Esophagus squamous epithelium (tissue), 5 donors: Measurements from ENCODE around the gene VWA1. TPM values are rescaled to one million over a fixed set of nuclear protein-coding genes. Genes with fewer than 3 reads are reported as not detected.

ENCODE experiments used
- DNase-seq: peaks from one replicate; lab custom pipeline; 2025; lab: John Stamatoyannopoulos, UW
- H3K27ac ChIP-seq, 4 donors: fragments of 200-600 bp; sonication (generic); one replicate each; pipeline ENCODE4 v1.5.1; 2016 to 2019; ENCODE audit warnings: mild to moderate bottlenecking in 1 of 4
- H3K27me3 ChIP-seq, 4 donors: fragments of 200-600 bp; sonication (generic); 1 replicate in 3 of 4; 2 replicates in 1 of 4; pipeline versions ENCODE4 v1.5.1 to v1.6.0; 2017 to 2021; ENCODE audit warnings: antibody characterized with exemption in 1 of 4
- H3K36me3 ChIP-seq, 3 donors: fragments of 200-600 bp; sonication (generic); one replicate each; pipeline ENCODE4 v1.5.1; 2016 to 2019
- H3K4me1 ChIP-seq, 3 donors: fragments of 200-600 bp; sonication (generic); one replicate each; pipeline ENCODE4 v1.5.1; 2017 to 2019
- H3K4me3 ChIP-seq, 4 donors: fragments of 200-600 bp; sonication (generic); 1 replicate in 3 of 4; 2 replicates in 1 of 4; pipeline ENCODE4 v1.5.1; 2016 to 2019; ENCODE audit warnings: mild to moderate bottlenecking in 2 of 4, moderate library complexity in 1 of 4
- H3K9me3 ChIP-seq, 3 donors: fragments of 200-600 bp; sonication (generic); one replicate each; pipeline ENCODE4 v1.5.1; 2016 to 2019
- POLR2A ChIP-seq, 4 donors: fragments of 450-650 bp; IDR thresholded peaks; one replicate each; pipeline ENCODE4 v1.6.1; 2017; ENCODE audit warnings: antibody characterized with exemption in 4 of 4, mild to moderate bottlenecking in 4 of 4, moderate library complexity in 3 of 4
- WGBS, 2 donors: methylation state at CpG; one replicate each; pipeline ENCODE4 v1.1.5; 2018; 5-methylcytosine and 5-hydroxymethylcytosine counted together
- intact Hi-C: fragments of 100-400 bp; cut with DNase I; formaldehyde crosslinking; loops from one replicate; pipeline ENCODE4 v1.15.0; 2022
- total RNA-seq, 4 donors: library from RNA; depleted of rRNA; stranded (reverse); fragments of >200 nt; gene quantifications; one replicate each; pipeline ENCODE4 v1.1.0, GENCODE V29; 2016
- TF ChIP-seq, protein P1 (sequence below), 6 experiments: fragments of 450-650 bp in 4 of 6; fragments of 200-600 bp in 2 of 6; sonication (generic) in 2 of 6; IDR thresholded peaks; one replicate each; pipeline ENCODE4 v1.5.1; 2016 to 2019; ENCODE audit warnings: antibody characterized with exemption in 6 of 6, mild to moderate bottlenecking in 4 of 6, moderate library complexity in 4 of 6
- donor health status: DM: yes; HTN: yes; CAD: no.

Gene VWA1
- total RNA-seq, 4 donors from 2014 or later, result 20.0 to 55.0 (median 34.6) TPM

- no peaks in the 10 kb centered on the region for H3K9me3 ChIP-seq
- 0 to 25% methylated on average over 1 to 5 of the region's 34 CpGs for WGBS, 2 donors
- peak in 2 of 4 donors; percentile 26 to 64 for TF ChIP-seq POLR2A (IDR thresholded peaks at IDR 0.05)
- TF ChIP-seq, protein P1, sequence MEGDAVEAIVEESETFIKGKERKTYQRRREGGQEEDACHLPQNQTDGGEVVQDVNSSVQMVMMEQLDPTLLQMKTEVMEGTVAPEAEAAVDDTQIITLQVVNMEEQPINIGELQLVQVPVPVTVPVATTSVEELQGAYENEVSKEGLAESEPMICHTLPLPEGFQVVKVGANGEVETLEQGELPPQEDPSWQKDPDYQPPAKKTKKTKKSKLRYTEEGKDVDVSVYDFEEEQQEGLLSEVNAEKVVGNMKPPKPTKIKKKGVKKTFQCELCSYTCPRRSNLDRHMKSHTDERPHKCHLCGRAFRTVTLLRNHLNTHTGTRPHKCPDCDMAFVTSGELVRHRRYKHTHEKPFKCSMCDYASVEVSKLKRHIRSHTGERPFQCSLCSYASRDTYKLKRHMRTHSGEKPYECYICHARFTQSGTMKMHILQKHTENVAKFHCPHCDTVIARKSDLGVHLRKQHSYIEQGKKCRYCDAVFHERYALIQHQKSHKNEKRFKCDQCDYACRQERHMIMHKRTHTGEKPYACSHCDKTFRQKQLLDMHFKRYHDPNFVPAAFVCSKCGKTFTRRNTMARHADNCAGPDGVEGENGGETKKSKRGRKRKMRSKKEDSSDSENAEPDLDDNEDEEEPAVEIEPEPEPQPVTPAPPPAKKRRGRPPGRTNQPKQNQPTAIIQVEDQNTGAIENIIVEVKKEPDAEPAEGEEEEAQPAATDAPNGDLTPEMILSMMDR (IDR thresholded peaks at IDR 0.05), result no peak
- H3K27me3 ChIP-seq, result peaks cover 0 to 23% (median 0%) of the 10 kb centered on the region in 4 donors
- peaks cover 0 to 3% (median 0%) of the 10 kb centered on the region in 3 donors for H3K36me3 ChIP-seq
- peaks cover 77 to 99% (median 82%) of the 10 kb centered on the region in 3 donors for H3K4me1 ChIP-seq
- intact Hi-C loops, result no loop called here
- DNase-seq, result no peak
- peak overlapping the region in 3 of 4 donors; percentile 53 to 75 (median 70) for H3K4me3 ChIP-seq
- peak overlapping the region; percentile 93 to 97 (median 96) for H3K27ac ChIP-seq
These were observed 2.3 kb upstream of the VWA1 start for GRCh38 chr1:1432951-1433803.

DNA sequence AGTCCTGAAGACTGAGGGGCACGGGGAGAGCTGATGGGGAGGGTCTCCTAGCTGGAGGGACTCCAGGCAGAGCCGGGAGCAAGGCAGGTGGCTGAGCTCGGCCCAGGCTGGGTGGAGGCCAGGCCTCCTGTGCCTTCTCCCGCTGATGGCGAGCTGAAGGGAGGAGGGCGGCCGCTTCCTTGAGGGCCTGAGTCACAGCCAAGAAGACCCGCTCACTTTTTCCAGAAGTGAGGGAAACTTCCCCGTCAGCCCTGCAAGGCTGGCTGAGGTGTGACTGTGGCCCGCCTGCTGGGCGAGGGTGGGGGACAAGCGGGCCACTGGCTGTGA is 1.7 kb upstream of the VWA1 start:
- H3K4me1 ChIP-seq, result peaks cover 77 to 99% (median 82%) of the 10 kb centered on the region in 3 donors
- H3K27ac ChIP-seq, result peak overlapping the region; percentile 93 to 97 (median 96)
- DNase-seq, result no peak
- WGBS, 2 donors, result 3% methylated on average over 7 of the region's 12 CpGs; no CpG with 5 or more reads in 1 of the 2 donors
- H3K9me3 ChIP-seq, result no peaks in the 10 kb centered on the region
- H3K27me3 ChIP-seq, result peaks cover 0 to 23% (median 0%) of the 10 kb centered on the region in 4 donors
- H3K36me3 ChIP-seq, result peaks cover 0 to 3% (median 2%) of the 10 kb centered on the region in 3 donors
- TF ChIP-seq, protein P1 (IDR thresholded peaks at IDR 0.05), result no peak
- no peak for TF ChIP-seq POLR2A (IDR thresholded peaks at IDR 0.05)
- peak overlapping the region in 3 of 4 donors; percentile 53 to 75 (median 70) for H3K4me3 ChIP-seq
- intact Hi-C loops, result no loop called here

- H3K9me3 ChIP-seq, result no peaks in the 10 kb centered on the region
- peak overlapping the region; percentile 93 to 97 (median 96) for H3K27ac ChIP-seq
- peaks cover 0 to 7% (median 3%) of the 10 kb centered on the region in 3 donors for H3K36me3 ChIP-seq
- peaks cover 77 to 97% (median 79%) of the 10 kb centered on the region in 3 donors for H3K4me1 ChIP-seq
- no peak for TF ChIP-seq POLR2A (IDR thresholded peaks at IDR 0.05)
- TF ChIP-seq, protein P1 (IDR thresholded peaks at IDR 0.05), result no peak
- H3K4me3 ChIP-seq, result peak overlapping the region in 3 of 4 donors; percentile 53 to 75 (median 70)
- DNase-seq, result no peak
- no CpG with 5 or more reads among the region's 32 CpGs for WGBS, 2 donors
- intact Hi-C loops, result no loop called here
- H3K27me3 ChIP-seq, result peaks cover 0 to 23% (median 0%) of the 10 kb centered on the region in 4 donors
These were observed 1.2 kb upstream of the VWA1 start for GRCh38 chr1:1434131-1434823.

DNA sequence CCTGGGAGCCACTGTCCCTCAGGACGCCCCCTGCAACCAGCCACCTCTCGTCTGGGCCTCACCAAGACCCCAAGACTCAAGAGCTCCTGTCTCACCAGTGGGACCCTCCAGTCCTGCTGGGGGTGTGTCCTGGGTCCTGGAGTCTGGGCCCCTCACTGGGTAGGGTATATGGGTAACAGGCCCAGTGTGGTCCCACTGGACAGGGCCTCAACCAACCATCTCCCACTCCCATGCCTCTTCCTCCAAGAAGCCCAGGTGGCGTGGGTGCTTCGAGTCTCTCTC is 725 bp upstream of the VWA1 start:
- Histone ChIP-seq H3K36me3 (peaks cover 0 to 12% (median 3%) of the 10 kb centered on the region in 3 donors), H3K27me3 (peaks cover 0 to 23% (median 0%) of the 10 kb centered on the region in 4 donors), H3K4me3 (peak overlapping the region in 3 of 4 donors; percentile 53 to 75 (median 70)), H3K27ac (peak overlapping the region; percentile 93 to 97 (median 96)), H3K9me3 (no peaks in the 10 kb centered on the region), H3K4me1 (peaks cover 75 to 92% (median 77%) of the 10 kb centered on the region in 3 donors)
- no peak for DNase-seq
- WGBS, 2 donors, result 50 to 94% methylated on average over 2 to 4 of the region's 4 CpGs
- TF ChIP-seq, protein P1 (IDR thresholded peaks at IDR 0.05), result no peak
- TF ChIP-seq POLR2A (IDR thresholded peaks at IDR 0.05), result no peak
- intact Hi-C loops, result no loop called here
